Kidney epithelial cell (primary cell): ENCODE results near the gene NELL2. TPM values are rescaled to one million over a fixed set of nuclear protein-coding genes. Genes with fewer than 3 reads are reported as not detected.

Experiments used
- DNase-seq: peaks from one replicate; pipeline ENCODE4 v3.0.0-alpha.2; 2010; ENCODE audit warnings: low read depth
- H3K27me3 ChIP-seq: 2 replicates; pipeline ENCODE4 v1.6.0; 2011; ENCODE audit warnings: low read length; ENCODE audit not compliant: control insufficient read depth, insufficient read depth
- H3K36me3 ChIP-seq: 2 replicates; pipeline ENCODE4 v1.5.1; 2011; ENCODE audit warnings: low read length; ENCODE audit not compliant: control insufficient read depth, insufficient read depth
- H3K4me3 ChIP-seq: 2 replicates; pipeline ENCODE4 v1.5.1; 2011; ENCODE audit warnings: low read depth, mild to moderate bottlenecking, control low read depth, low read length
- total RNA-seq: library from RNA; depleted of rRNA; stranded (reverse); fragments of >200 nt; gene quantifications from 2 replicates; pipeline ENCODE4 v1.2.3, GENCODE V29; 2015
- TF ChIP-seq, protein P1 (sequence below): IDR thresholded peaks from 2 replicates; pipeline ENCODE4 v1.5.1; 2011; ENCODE audit warnings: mild to moderate bottlenecking, moderate library complexity, low read length, control low read depth, inconsistent platforms; ENCODE audit not compliant: insufficient read depth, poor library complexity, severe bottlenecking

Gene NELL2
- total RNA-seq, 1 donor from 2014 or later: 3.5 TPM

- no peak overlapping the region for H3K4me3 ChIP-seq
- DNase-seq: no peak
- TF ChIP-seq, protein P1, sequence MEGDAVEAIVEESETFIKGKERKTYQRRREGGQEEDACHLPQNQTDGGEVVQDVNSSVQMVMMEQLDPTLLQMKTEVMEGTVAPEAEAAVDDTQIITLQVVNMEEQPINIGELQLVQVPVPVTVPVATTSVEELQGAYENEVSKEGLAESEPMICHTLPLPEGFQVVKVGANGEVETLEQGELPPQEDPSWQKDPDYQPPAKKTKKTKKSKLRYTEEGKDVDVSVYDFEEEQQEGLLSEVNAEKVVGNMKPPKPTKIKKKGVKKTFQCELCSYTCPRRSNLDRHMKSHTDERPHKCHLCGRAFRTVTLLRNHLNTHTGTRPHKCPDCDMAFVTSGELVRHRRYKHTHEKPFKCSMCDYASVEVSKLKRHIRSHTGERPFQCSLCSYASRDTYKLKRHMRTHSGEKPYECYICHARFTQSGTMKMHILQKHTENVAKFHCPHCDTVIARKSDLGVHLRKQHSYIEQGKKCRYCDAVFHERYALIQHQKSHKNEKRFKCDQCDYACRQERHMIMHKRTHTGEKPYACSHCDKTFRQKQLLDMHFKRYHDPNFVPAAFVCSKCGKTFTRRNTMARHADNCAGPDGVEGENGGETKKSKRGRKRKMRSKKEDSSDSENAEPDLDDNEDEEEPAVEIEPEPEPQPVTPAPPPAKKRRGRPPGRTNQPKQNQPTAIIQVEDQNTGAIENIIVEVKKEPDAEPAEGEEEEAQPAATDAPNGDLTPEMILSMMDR: no peak
- no peaks in the 10 kb centered on the region for H3K36me3 ChIP-seq
- H3K27me3 ChIP-seq: no peaks in the 10 kb centered on the region
Measured at GRCh38 chr12:44780221-44780790, 95.8 kb downstream of the NELL2 start.

GRCh38 chr12:44779766-44780165 is 96.3 kb downstream of the NELL2 start:
- DNase-seq: no peak
- Histone ChIP-seq H3K27me3 (no peaks in the 10 kb centered on the region), H3K36me3 (no peaks in the 10 kb centered on the region), H3K4me3 (no peak overlapping the region)
- TF ChIP-seq, protein P1: no peak

GRCh38 chr12:44778863-44779262 is 97.3 kb downstream of the NELL2 start:
- TF ChIP-seq, protein P1: no peak
- no peak for DNase-seq

DNA sequence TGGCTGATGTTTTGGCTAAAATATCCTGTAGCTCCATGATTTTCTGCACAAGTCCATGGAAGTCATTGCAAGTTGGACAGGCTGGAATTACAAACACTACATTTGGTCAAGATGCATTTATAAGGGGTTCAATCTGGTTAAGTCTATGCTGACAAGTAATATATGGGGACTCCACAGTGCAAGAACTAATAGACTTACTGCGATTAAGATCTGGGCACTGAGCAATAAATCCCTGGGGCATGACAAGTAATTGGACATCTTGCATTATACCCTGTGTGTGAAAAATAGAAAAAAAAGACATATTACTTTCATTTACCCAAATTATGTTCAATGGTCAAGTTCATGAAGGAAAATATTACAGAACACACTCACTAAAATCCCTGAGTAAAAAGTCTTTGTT is 99.1 kb downstream of the NELL2 start:
- no peak for DNase-seq
- Histone ChIP-seq H3K36me3 (no peaks in the 10 kb centered on the region), H3K4me3 (no peak overlapping the region), H3K27me3 (no peaks in the 10 kb centered on the region)
- TF ChIP-seq, protein P1: no peak

More at GRCh38 chr12:44778863-44779262, 97.3 kb downstream of the NELL2 start:
- Histone ChIP-seq H3K36me3 (no peaks in the 10 kb centered on the region), H3K4me3 (no peak overlapping the region), H3K27me3 (no peaks in the 10 kb centered on the region)

- no peaks in the 10 kb centered on the region for H3K27me3 ChIP-seq
- TF ChIP-seq, protein P1: no peak
Measured at GRCh38 chr12:44775901-44776300, 100.2 kb downstream of the NELL2 start.

GRCh38 chr12:44774815-44775411 is 101.2 kb downstream of the NELL2 start:
- DNase-seq: no peak
- Histone ChIP-seq H3K36me3 (no peaks in the 10 kb centered on the region), H3K4me3 (no peak overlapping the region), H3K27me3 (no peaks in the 10 kb centered on the region)
- TF ChIP-seq, protein P1: peak; percentile 82

More at GRCh38 chr12:44775901-44776300, 100.2 kb downstream of the NELL2 start:
- H3K36me3 ChIP-seq: no peaks in the 10 kb centered on the region
- no peak for DNase-seq
- no peak overlapping the region for H3K4me3 ChIP-seq
